Activated CD4-positive, CD25-positive, alpha-beta regulatory T cell treated with anti-CD3 and anti-CD28 coated beads, Interleukin-2, amount 50 U/mL, for 24 hours (primary cell): ENCODE data around the gene BCKDHB.
"Not testable (repeated sequence)": the region's sequence is repeated elsewhere in the genome, so short reads cannot be mapped to it uniquely, and the experiment has no call there.

Source experiments
- ATAC-seq, 2 donors: fragments of 150-1000 bp; cut with Tn5 transposase; one replicate each; pipeline ENCODE4 v1.10.0; 2021; ENCODE audit warnings: mild to moderate bottlenecking in 1 of 2, moderate library complexity in 1 of 2

BCKDHB gene

DNA sequence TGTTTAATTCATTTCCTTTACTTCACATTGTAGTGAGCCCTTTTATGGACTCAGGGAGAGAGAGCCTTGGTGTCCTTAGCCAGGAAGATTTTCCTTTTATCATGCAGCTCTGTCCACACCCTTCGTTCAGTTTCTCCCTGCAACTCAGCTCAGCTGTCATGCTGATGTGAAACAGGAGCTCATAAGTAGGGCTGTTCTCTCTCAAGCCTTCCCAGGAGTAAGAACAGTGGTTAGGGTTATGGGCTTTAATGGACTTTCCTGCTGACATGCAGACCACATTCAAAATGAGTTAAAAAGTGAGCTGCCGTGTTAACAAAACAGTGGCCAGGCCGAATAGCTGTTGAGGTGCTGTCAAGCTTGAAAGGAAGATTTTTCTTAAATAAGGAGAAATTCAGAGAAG lies 104.1 kb downstream of the BCKDHB start:
- no peak for ATAC-seq

DNA sequence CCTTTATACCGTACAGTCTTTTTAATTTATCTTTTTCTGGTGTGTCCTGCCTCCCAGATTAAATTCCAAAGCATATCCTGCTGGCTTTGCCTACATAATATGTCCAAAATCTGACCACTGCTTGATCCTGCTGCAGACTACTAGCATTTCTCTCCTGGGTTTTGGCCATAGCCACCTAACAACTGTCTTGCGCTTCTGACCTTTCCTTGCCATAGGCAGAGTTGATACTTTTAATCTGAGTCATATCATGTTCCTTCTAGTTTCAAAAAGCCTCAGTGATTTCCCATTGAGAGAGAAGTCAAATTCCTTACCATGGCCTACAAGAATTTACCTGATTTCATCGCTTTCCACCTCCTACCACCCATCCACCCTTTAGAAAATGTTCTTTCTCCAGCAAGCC lies 104.8 kb downstream of the BCKDHB start:
- no peak for ATAC-seq

DNA sequence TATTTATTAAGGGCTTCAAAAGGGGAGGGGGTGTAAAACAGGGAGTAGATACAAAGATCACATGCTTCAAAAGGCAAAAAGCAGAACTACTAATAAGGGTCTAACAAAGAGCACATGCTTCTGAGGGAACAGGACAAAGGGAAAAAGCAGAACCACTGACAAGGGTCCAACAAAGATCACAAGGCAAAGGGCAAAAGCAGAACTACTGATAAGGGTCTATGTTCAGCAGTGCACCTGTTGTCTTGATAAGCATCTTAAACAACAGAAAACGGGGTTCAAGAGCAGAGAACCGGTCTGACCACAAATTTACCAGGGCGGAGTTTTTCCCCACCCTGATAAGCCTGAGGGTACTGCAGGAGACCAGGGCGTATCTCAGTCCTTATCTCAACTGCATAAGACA lies 105.4 kb downstream of the BCKDHB start:
- not testable (repeated sequence) for ATAC-seq

DNA sequence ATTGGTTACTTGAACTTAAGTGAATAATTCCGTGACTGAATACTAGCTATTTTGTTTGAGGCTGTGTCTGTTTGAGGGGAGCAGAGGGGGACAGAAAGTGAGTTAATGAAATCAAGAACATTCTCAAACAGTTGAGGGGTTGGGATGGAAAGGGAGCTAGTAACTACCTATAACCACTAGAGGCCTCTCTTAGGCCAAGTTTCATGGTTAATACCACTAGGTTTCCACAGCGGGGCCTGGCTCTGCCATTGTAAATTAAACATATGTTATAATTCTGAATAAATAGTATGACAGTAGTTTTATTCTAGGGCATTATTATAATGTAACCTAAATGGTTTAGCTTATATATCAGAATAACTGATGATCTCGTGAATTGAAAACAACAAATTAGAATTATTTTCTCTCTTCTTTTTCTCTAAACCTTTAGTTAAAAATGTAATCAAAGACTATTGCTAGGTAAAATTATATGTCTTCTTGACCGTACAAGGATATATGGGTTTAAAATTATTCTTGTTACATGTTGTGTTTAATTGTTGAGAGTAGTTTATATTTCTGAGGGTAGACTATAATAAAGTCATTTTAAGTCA lies 108.1 kb downstream of the BCKDHB start:
- ATAC-seq: peak; percentile 61 to 70

DNA sequence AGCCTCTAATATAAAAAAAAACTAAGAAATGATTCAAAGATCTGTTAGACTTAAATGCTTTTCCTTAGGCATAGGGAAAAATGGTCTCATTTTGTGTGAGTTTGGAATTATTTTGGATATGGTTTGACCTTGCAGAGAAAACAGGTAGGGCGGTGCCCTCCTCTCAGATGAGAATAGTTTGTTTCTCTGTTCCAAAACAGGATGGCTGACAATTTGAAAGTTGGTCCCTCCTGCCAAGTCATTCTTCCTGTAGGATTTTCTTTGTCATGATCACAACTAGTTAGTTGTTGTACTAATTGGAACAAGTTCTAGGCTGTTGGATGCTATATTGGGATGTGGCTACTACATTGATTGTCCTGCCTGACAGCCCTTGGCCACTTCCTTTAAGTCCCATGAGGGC lies 108.6 kb downstream of the BCKDHB start:
- no peak for ATAC-seq

DNA sequence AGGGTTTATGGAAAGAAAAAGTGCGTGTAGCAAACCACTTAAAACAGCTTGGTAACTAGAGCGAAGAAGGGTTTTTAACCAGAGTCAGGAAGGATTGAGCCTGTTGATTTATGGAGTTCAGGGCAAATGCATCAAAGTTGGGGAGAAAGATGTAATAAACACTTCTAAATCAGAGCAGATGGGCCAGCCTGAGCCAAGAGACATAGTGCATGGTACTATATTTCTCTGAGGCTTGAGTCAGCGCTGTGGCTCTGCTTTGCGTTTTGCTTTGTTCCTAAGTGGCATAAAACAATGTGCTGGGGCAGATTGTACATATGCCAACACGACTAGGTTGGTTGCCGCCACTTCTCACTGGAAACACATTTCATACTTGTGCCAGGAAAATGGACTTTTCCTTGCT lies 111.3 kb downstream of the BCKDHB start:
- no peak for ATAC-seq

DNA sequence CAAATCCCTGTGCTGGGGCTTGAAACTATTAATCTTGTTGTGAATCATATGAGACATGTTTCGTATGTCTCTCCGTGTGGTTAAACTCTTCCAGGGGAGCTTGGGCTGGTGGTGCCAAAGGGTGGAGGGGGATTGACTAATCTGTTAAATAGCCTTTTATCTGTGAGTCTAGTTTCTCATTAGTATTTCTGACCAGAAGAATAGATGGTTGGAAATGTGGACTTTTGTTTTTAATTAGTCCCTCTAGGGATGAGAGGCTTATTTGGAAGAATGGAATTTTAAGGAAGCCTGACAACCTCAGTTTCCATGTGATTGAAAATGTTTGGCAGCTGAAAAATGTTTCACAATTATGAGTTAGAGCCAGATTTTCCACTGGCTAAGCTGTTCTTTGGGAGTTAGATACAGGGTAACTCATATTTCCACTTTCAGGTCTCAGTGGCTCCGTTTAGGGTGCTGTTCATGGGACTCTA lies 117.3 kb downstream of the BCKDHB start:
- no peak for ATAC-seq

DNA sequence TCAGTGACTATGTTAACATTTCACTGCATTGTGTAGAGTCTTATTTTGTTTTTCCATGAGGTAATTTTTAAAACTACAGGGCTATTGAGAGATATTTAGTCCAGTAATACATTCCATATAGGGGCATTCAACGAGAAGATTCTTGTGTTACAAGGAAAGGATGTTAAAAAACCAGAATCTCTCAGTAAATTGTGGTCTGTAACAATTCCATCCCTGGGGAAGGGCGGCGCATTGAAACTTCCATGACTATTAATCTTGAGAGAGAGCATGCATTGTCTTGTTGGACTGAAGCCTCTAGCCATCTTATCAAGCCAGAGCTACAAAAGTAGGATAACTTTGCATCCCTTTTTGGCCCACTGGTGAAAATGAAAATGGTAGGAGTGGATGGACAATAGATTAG lies 119.7 kb downstream of the BCKDHB start:
- no peak for ATAC-seq

DNA sequence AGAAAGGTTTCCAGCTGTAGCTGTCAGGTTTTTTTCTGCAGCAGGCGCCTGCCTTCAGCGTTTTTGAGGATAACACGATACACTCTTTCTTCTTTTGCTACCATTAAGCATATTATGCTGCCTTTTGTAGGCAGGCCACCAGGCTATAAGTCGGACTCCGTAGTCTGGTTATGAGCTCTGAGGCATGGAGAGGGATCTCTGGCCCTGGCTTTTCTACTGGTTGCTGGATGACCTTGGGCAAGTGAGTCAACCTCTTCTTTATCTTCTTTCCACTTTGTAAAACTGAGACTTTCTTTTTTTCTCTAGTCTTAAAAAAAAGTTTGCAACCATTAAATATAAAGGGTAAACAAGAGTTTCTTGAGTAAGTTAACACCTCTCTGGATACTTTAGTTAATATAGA lies 120.2 kb downstream of the BCKDHB start:
- ATAC-seq: no peak

DNA sequence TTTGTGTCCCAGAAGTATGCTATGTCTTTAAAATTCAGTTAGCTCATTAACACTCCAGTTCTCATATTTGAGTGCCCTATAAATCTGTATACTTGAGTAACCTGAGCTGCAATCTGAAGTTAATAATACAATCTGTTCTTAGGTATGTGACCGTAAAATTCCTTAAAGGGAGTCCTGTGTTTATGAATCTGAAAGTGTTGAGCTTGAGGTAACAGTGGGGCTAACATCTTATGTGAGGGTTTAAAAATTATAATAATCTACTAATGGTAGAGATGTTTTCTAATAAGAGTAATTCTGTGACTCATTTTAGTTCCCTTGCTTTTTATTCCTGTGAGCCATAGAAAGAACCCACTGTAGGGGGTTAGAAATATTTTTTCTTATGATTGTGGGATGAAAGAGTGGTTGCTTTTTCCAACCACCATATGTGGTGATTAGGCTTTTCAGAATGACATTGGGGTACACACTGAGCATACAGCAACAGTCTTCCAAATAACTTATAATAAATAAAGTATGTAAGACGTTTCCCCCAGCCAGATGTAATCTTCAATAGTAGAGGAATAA lies 121.2 kb downstream of the BCKDHB start:
- no peak for ATAC-seq

DNA sequence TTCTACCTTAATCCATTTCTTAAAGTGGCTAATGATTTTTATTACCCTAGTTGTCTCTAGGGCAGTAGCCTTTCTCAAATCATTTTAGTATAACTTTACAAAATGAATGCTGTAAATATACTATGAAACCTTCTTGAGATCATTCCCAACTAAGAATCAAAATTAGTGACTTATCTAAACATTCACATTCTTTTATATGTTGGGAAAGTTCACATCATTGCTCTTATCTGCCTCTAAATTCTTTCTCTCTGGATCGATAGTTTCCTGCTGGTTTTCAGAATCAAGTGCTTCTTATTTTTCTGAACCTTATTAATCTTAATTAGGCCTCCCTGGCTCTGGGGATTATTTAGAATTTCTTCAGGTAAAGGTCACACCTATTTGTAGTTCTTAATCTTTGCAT lies 126.8 kb downstream of the BCKDHB start:
- ATAC-seq: no peak

DNA sequence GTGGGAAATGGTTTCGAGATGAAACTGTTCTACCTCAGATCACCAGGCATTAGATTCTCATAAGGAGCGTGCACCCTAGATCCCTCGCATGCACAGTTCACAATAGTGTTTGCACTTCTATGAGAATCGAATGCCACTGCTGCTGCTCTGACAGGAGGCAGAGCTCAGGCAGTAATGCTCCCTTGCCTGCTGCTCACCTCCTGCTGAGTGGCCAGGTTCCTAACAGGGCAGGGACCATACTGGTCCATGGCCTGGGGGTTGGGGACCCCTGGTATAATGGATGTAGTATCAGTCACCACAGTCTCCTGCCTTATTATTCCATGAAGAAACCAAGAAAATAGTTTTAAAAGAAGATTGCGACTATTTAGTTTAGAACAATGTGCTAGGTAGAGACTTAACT lies 127.5 kb downstream of the BCKDHB start:
- ATAC-seq: no peak

DNA sequence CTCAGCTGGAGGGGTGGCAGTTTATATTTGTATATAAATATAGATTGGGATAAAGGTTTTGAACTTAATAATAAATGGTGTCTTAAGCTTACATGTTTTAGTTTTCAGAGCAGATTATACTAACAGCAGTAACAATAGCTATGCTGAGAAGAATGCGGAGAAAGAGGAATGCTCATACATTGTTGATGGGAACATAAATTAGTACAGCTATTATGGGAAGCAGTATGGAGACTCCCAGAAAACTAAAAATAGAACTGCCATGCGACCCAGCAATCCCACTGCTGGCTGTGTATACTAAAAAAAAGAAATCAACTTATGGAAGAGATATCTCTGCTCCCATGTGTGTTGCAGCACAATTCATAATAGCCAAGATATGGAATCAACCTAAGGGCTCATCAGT lies 127.9 kb downstream of the BCKDHB start:
- no peak for ATAC-seq

DNA sequence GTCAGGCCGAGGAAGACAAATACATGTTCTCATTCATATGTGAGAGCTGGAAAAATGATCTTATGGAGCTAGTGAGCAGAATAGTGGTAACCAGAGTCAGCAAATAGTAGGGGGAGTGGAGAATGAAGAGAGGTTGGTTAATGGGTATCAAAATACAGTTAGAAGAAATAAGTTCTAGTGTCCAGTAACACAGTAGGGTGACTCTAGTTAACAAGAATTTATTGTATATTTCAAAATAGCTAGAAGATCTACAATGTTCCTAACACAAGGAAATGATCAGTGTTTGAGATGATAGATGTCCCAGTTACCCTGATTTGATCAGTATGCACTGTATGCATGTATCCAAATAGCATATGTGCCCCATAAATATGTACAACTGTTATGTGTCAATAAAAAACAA lies 128.4 kb downstream of the BCKDHB start:
- ATAC-seq: no peak

DNA sequence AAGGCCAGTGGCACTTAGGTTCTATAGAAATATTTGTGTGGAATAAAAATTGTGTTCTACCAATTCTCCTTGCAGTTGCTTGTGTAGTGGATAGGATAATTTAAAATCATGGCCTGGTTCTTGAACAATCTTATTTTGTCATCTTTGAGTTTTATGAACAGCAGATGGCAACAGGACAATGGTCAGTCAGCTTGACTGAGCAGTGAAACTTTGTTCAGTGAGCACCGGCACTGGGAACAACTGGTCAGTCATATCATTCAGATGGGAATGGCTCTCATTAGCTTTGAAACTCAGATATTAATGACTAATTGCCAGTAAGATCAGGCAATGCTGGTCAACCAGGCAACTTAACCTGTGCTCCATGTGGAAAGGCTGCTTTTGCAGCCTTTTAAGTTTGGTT lies 129.2 kb downstream of the BCKDHB start:
- ATAC-seq: no peak

DNA sequence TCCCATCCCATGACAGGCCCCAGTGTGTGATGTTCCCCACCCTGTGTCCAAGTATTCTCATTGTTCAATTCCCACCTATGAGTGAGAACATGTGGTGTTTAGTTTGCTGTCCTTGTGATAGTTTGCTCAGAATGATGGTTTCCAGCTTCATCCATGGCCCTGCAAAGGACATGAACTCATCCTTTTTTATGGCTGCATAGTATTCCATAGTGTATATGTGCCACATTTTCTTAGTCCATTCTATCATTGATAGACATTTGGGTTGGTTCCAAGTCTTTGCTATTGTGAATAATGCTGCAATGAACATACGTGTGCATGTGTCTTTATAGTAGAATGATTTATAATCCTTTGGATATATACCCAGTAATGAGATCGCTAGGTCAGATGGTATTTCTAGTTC lies 132.3 kb downstream of the BCKDHB start:
- not testable (repeated sequence) for ATAC-seq

DNA sequence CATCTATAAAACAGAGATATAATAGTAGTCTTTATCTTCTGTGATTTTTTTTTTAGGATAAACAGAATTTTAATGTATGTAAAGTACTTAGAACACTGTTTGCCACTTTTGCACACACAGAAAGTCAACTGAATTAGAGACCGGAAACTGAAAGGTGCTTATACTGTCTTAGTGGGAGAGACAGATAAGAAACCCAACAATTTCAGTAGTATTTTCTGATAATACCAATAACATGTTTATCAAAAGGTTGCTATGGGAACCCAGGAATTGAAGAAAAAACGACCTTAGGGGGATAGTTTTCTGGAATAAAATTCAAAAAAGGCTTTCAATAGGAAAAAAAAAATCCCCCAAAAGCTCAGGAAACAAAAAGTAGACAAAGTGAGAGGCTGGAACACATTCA lies 138.6 kb downstream of the BCKDHB start:
- no peak for ATAC-seq

DNA sequence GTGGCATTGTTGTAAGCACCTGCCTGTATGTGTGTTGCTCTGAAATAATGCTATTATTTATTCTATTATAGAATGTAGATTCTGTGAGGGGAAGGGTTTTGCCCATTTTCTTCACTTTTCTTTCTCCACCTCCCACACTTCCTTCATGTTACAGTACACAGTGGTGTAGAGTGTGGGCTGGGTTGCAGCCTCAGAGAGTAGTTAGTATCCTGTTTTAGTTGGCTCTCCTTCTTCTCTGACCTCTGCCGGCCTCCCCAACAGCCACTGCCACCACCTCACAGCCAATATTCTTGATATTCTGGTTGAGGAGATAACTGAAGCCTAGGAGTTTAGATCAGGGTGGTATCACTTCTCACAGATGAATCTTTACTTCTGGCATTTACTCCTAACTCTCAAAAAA lies 143.4 kb downstream of the BCKDHB start:
- ATAC-seq: no peak

DNA sequence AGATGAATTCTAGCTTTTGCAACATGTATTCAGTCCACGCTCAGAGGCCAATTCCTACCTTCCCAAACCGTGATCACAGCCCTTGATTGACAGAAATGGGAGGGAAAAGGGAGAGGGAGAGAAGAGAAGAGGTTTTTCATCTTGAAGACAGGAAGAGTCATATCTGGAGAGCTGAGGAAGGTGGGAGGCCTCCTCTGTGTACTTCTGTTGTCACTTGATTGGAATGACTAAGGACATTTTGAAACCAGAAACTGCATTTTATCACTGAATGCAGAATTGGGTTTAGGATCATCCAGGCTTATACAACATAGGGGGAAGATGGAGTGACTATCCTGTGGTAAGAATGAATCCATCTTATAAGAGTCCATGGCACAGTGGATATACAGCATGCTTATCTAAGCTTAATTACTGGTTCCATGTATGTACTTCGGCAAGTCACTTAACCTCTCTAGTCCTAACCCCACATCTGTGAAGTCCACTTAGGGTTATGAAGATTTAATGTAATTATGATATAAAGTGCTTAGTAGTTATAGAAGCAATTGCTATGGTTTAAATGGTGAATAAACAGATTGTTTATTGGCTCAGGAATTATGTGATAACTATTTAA lies 144.0 kb downstream of the BCKDHB start:
- ATAC-seq: no peak

DNA sequence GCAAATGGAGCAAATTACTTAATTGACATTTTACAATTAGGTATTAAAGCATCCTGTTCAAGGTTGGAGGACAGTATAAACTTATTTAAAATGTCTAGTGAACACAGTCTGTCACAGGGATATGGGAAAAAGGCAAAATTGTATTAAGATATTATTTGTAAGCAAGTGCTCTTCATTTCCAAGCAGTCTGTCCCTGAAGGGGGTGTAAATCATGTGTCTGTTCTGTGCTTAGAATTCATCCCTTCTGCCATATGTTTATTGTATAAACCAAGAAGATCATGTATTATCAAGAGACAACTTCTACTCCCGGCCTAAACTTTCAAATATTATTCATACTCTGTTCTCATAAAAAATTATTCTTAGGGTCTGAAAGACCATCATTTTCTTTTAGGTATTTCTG lies 144.8 kb downstream of the BCKDHB start:
- ATAC-seq: no peak

DNA sequence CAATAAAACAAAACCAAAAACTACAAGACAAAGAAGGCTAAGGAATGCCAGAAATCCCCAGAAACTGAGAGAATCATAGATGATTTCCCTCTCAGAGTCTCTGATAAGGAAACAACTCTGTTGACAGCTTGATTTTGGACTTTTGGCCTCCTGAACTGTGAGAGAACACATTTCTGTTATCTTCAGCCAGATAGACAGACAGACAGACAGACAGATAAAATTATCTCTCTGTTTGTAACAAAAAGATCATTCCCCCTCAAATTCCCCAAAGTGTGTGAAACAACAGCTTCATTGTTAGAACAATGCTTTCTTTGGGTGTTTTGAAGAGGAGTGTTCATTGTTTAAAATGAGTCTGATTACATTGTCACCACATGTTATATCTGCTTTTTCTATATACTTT lies 148.2 kb downstream of the BCKDHB start:
- no peak for ATAC-seq

DNA sequence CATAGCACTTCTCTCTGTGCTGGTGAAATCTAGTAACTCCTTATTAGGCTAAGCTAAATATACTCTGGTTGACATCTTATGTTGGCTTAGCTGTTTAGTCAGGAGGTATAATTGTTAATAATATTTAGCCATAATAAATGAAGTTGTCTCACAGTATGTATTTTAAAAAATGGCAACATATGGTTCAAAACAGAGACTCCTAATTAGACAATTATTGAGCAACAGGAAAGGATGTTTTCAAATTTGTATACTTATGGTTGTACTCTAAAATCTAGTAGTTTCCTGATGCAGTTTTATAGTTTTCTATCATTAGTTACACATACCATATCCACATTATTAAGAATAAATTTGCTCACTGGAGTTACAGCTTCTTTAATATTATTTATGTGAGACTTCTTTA lies 150.2 kb downstream of the BCKDHB start:
- no peak for ATAC-seq

DNA sequence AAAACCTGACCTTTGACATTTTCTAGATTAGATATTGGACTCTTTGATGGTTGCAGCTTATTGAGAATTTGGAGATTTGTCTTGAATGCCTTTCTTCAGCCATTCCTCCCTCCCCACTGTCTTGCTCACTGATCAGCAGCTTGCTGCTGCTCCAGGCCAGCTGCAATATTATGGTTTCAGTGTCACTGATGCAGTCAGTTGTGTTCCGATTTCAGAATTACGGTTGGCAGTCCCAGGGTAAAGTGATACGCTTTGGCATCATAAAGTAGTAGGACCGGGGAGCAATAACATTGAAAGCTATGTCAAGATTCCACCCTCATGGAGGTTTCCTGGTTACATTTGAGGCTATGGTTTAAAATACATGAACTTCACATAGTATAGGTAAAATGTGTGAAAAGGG lies 152.6 kb downstream of the BCKDHB start:
- ATAC-seq: no peak

DNA sequence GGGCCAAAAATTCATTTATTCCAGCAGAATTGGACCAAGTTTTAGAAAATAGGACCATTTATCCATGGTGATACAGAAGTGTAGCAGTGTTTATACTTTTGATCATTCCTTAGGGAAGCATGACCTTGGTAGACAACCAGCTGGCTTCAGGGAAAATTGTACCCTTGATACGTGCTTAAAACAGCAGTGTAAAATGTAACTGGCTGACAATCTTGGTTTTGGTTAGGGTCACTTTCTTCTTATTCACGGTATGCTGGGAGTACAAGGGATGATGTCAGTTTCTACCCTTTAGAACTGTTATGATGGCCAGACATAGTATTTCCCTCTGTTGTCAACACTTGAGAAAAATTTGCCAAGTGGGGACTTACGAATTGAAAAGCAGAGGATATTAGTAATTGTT lies 157.1 kb downstream of the BCKDHB start:
- no peak for ATAC-seq
